Smooth muscle cell (in vitro differentiated cells): Measurements from ENCODE around the gene SLC17A2. TPM values are rescaled to one million over a fixed set of nuclear protein-coding genes. Genes with fewer than 3 reads are reported as not detected.

Experiments used
- DNase-seq: peaks from one replicate; lab custom pipeline; 2025; ENCODE audit not compliant: unreplicated experiment; lab: John Stamatoyannopoulos, UW
- H2AFZ ChIP-seq: fragments of 200-600 bp; sonication (generic); 2 replicates; pipeline ENCODE4 v1.6.0; 2016; ENCODE audit warnings: antibody characterized with exemption, low read depth, mild to moderate bottlenecking
- H3F3A ChIP-seq: fragments of 200-600 bp; sonication (generic); 2 replicates; pipeline ENCODE4 v1.6.0; 2017; ENCODE audit warnings: antibody characterized with exemption, low read depth
- H3K27ac ChIP-seq: fragments of 200-600 bp; sonication (generic); 2 replicates; pipeline ENCODE4 v1.5.1; 2016; ENCODE audit warnings: low read depth, mild to moderate bottlenecking
- H3K27me3 ChIP-seq: fragments of 200-600 bp; sonication (generic); 2 replicates; pipeline ENCODE4 v1.6.1; 2016; ENCODE audit warnings: low read depth, mild to moderate bottlenecking
- H3K36me3 ChIP-seq: fragments of 200-600 bp; sonication (generic); 2 replicates; pipeline ENCODE4 v1.5.1; 2016; ENCODE audit warnings: low read depth
- H3K4me1 ChIP-seq: fragments of 200-600 bp; sonication (generic); 2 replicates; pipeline ENCODE4 v1.5.1; 2016; ENCODE audit warnings: low read depth
- H3K4me2 ChIP-seq: fragments of 200-600 bp; sonication (generic); 2 replicates; pipeline ENCODE4 v1.6.0; 2016; ENCODE audit warnings: mild to moderate bottlenecking
- H3K4me3 ChIP-seq: fragments of 200-600 bp; sonication (generic); 2 replicates; pipeline ENCODE4 v1.5.1; 2016; ENCODE audit warnings: mild to moderate bottlenecking
- H3K79me2 ChIP-seq: fragments of 200-600 bp; sonication (generic); 2 replicates; pipeline ENCODE4 v1.6.0; 2016; ENCODE audit warnings: low read depth, mild to moderate bottlenecking
- H3K9ac ChIP-seq: fragments of 200-600 bp; sonication (generic); 2 replicates; pipeline ENCODE4 v1.6.0; 2016; ENCODE audit warnings: low read depth
- H3K9me3 ChIP-seq: fragments of 200-600 bp; sonication (generic); replicated peaks from 2 replicates; pipeline ENCODE4 v1.5.1; 2016; ENCODE audit warnings: low read depth
- H4K20me1 ChIP-seq: fragments of 200-600 bp; sonication (generic); 2 replicates; pipeline ENCODE4 v1.6.0; 2016; ENCODE audit warnings: low read depth
- WGBS: methylation state at CpG from one replicate; pipeline ENCODE4 v1.1.7; 2016; ENCODE audit warnings: low lambda C conversion rate; 5-methylcytosine and 5-hydroxymethylcytosine counted together
- polyA plus RNA-seq: library from polyadenylated mRNA; unstranded; fragments of >200 nt; fragmentation: Nextera tagmentation; extraction: Ambion mirVana; gene quantifications from 2 replicates; pipeline ENCODE4 v1.2.1, GENCODE V29; 2016
- total RNA-seq: library from RNA; depleted of rRNA; stranded (reverse); fragments of >200 nt; gene quantifications from 2 replicates; pipeline ENCODE4 v1.2.3, GENCODE V29; 2014
- TF ChIP-seq, protein P1 (sequence below): fragments of 200-600 bp; sonication (generic); IDR thresholded peaks from 2 replicates; pipeline ENCODE4 v1.5.1; 2017; ENCODE audit warnings: borderline replicate concordance, mild to moderate bottlenecking, antibody characterized with exemption; ENCODE audit not compliant: insufficient read depth, poor library complexity, severe bottlenecking

The SLC17A2 gene
- total and polyA plus RNA-seq, 2 experiments from 2014 or later = not detected

- H3K4me1 ChIP-seq = no peaks in the 10 kb centered on the region
- DNase-seq = no peak
- H3F3A ChIP-seq = no peaks in the 10 kb centered on the region
- no peak overlapping the region for H3K9ac ChIP-seq
- no peaks in the 10 kb centered on the region for H3K79me2 ChIP-seq
- H3K4me2 ChIP-seq = no peak overlapping the region
- H2AFZ ChIP-seq = no peak overlapping the region
- no peak overlapping the region for H3K4me3 ChIP-seq
- H3K27me3 ChIP-seq = no peaks in the 10 kb centered on the region
- TF ChIP-seq, protein P1, sequence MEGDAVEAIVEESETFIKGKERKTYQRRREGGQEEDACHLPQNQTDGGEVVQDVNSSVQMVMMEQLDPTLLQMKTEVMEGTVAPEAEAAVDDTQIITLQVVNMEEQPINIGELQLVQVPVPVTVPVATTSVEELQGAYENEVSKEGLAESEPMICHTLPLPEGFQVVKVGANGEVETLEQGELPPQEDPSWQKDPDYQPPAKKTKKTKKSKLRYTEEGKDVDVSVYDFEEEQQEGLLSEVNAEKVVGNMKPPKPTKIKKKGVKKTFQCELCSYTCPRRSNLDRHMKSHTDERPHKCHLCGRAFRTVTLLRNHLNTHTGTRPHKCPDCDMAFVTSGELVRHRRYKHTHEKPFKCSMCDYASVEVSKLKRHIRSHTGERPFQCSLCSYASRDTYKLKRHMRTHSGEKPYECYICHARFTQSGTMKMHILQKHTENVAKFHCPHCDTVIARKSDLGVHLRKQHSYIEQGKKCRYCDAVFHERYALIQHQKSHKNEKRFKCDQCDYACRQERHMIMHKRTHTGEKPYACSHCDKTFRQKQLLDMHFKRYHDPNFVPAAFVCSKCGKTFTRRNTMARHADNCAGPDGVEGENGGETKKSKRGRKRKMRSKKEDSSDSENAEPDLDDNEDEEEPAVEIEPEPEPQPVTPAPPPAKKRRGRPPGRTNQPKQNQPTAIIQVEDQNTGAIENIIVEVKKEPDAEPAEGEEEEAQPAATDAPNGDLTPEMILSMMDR = no peak
- no peaks in the 10 kb centered on the region for H3K36me3 ChIP-seq
- no peak overlapping the region for H3K27ac ChIP-seq
- no peaks in the 10 kb centered on the region for H3K9me3 ChIP-seq
- H4K20me1 ChIP-seq = no peaks in the 10 kb centered on the region
These were observed 37.6 kb downstream of the SLC17A2 start for GRCh38 chr6:25892877-25893276.

DNA sequence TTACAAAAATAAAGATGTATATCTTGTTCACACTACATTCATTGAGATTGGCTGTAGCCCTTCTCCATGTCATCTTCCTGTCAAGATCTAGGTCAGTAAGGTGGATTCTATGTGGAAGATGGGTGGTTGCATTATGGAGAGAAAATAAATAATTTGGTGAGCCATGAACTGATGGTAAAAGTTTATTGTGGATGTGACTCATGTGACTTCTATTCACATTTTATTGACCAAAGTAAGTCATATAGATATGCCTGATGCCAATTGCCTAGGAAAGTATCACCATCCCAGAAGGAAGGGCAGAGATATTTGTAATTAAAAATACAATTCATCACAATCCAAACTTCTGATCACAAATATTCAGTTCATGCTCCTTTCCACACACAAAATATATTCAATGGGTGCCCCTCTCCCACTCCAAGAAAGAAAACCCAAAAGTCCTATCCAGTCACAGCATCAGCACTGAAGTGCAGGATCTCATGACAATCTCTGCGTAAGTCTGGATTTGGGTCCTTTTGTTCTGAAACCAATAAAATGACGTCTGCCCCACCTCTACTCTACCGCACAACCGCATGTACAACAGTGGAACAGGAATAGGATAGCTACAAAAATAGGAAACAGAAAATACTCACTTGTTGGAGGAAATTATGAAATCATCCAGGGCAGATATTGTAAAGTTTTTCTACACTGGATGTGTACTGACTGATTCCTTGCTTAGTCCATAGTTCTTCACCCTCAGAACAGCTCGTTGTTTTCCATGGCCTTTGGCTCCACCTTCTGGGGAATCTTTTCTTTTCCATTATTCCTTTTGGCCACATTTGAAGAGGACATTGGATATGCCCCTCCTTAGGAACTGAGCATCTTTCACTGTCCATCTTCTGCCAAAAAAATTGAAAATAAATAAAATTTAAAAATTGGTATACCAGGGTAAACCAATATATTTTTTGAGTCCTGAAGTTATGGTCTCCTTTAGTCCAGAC is 40.3 kb downstream of the SLC17A2 start:
- Histone ChIP-seq H3K4me3 (no peak overlapping the region), H3K27me3 (no peaks in the 10 kb centered on the region), H3K4me1 (no peaks in the 10 kb centered on the region), H3K9me3 (no peaks in the 10 kb centered on the region), H3K9ac (no peak overlapping the region), H3F3A (no peaks in the 10 kb centered on the region), H4K20me1 (no peaks in the 10 kb centered on the region), H3K79me2 (no peaks in the 10 kb centered on the region), H2AFZ (no peak overlapping the region), H3K36me3 (no peaks in the 10 kb centered on the region), H3K4me2 (no peak overlapping the region), H3K27ac (no peak overlapping the region)
- 70% methylated on average over 5 of the region's 5 CpGs for WGBS
- TF ChIP-seq, protein P1 = peak; percentile 57
- no peak for DNase-seq

DNA sequence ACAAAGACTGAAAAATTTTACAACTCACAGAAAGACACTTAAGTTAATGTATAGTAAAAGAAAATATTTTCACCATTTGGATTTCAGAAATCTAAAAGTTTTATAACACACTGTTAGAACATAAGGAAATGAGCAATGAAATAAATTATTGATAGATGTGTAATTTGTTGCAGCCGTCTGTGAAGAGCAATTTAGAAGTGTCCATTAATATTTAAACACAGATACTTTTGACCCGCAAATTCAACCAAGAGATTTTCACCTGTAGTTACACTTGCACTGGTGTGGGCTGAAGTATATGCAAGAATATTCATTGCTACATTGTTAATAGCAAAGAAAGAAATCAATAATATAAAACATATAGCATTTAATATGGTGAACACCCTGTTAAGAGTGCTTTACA is 41.9 kb downstream of the SLC17A2 start:
- H3K4me3 ChIP-seq = no peak overlapping the region
- TF ChIP-seq, protein P1 = no peak
- H3K9me3 ChIP-seq = no peaks in the 10 kb centered on the region
- no peaks in the 10 kb centered on the region for H3K79me2 ChIP-seq
- H4K20me1 ChIP-seq = no peaks in the 10 kb centered on the region
- H2AFZ ChIP-seq = no peak overlapping the region
- H3K36me3 ChIP-seq = no peaks in the 10 kb centered on the region
- no peak for DNase-seq
- H3K4me2 ChIP-seq = no peak overlapping the region
- 80% methylated on average over 2 of the region's 2 CpGs for WGBS
- H3K4me1 ChIP-seq = no peaks in the 10 kb centered on the region
- H3F3A ChIP-seq = no peaks in the 10 kb centered on the region
- H3K27me3 ChIP-seq = no peaks in the 10 kb centered on the region
- H3K27ac ChIP-seq = no peak overlapping the region
- no peak overlapping the region for H3K9ac ChIP-seq
